GM23338 (cell line): ENCODE data around the gene CFAP251. TPM values are rescaled to one million over a fixed set of nuclear protein-coding genes. Genes with fewer than 3 reads are reported as not detected.

Source experiments
- ATAC-seq: fragments of 200-7000 bp; cut with Tn5 transposase; 3 replicates; pipeline ENCODE4 v1.9.1; 2020
- DNase-seq: peaks from one replicate; pipeline ENCODE4 v3.0.0-alpha.2; 2015; ENCODE audit warnings: low spot score
- H2AFZ ChIP-seq: fragments of 200-600 bp; sonication (generic); 2 replicates; pipeline ENCODE4 v1.8.0; 2016; ENCODE audit warnings: antibody characterized with exemption, mild to moderate bottlenecking, moderate library complexity
- H3F3A ChIP-seq: fragments of 200-600 bp; sonication (generic); replicated peaks from 2 replicates; pipeline ENCODE4 v1.8.0; 2017; ENCODE audit warnings: antibody characterized with exemption, mixed run types, low read depth
- H3K27ac ChIP-seq: fragments of 200-600 bp; sonication (generic); 2 replicates; pipeline ENCODE4 v1.6.1; 2016; ENCODE audit warnings: low read depth
- H3K27me3 ChIP-seq: fragments of 200-600 bp; sonication (generic); 2 replicates; pipeline ENCODE4 v1.8.0; 2016; ENCODE audit warnings: mild to moderate bottlenecking, mixed run types, moderate library complexity; ENCODE audit not compliant: insufficient read depth
- H3K36me3 ChIP-seq: fragments of 200-600 bp; sonication (generic); 2 replicates; pipeline ENCODE4 v1.8.0; 2016; ENCODE audit warnings: mild to moderate bottlenecking; ENCODE audit not compliant: insufficient read depth
- H3K4me1 ChIP-seq: fragments of 200-600 bp; sonication (generic); 2 replicates; pipeline ENCODE4 v1.8.0; 2016; ENCODE audit warnings: mild to moderate bottlenecking, moderate library complexity; ENCODE audit not compliant: insufficient read depth
- H3K4me2 ChIP-seq: fragments of 200-600 bp; sonication (generic); 2 replicates; pipeline ENCODE4 v1.7.1; 2017; ENCODE audit warnings: mixed run types
- H3K4me3 ChIP-seq: fragments of 200-600 bp; sonication (generic); 2 replicates; pipeline ENCODE4 v1.6.1; 2016; ENCODE audit warnings: mixed run types
- H3K79me2 ChIP-seq: fragments of 200-600 bp; sonication (generic); replicated peaks from 2 replicates; pipeline ENCODE4 v1.8.0; 2017; ENCODE audit warnings: mild to moderate bottlenecking; ENCODE audit not compliant: insufficient read depth
- H3K9me2 ChIP-seq: fragments of 200-600 bp; sonication (generic); 2 replicates; pipeline ENCODE4 v1.8.0; 2017; ENCODE audit not compliant: insufficient read depth
- H4K20me1 ChIP-seq: fragments of 200-600 bp; sonication (generic); replicated peaks from 2 replicates; pipeline ENCODE4 v1.8.0; 2017; ENCODE audit warnings: mild to moderate bottlenecking; ENCODE audit not compliant: insufficient read depth
- H3K27ac Mint-ChIP-seq: 2 replicates; pipeline ENCODE4 v1.8.0; 2020; ENCODE audit warnings: inconsistent platforms, mild to moderate bottlenecking, moderate library complexity, mixed read lengths
- H3K27me3 Mint-ChIP-seq: 3 replicates; pipeline ENCODE4 v1.8.0; 2022; ENCODE audit warnings: low read depth, mild to moderate bottlenecking, moderate library complexity, mixed read lengths, inconsistent platforms; ENCODE audit not compliant: insufficient read depth, poor library complexity
- H3K36me3 Mint-ChIP-seq: 3 replicates; pipeline ENCODE4 v1.8.0; 2021; ENCODE audit warnings: low read depth, mild to moderate bottlenecking, inconsistent platforms, moderate library complexity, mixed read lengths
- H3K4me1 Mint-ChIP-seq: 3 replicates; pipeline ENCODE4 v1.8.0; 2020; ENCODE audit warnings: mild to moderate bottlenecking, inconsistent platforms, mixed read lengths
- H3K4me3 Mint-ChIP-seq: 3 replicates; pipeline ENCODE4 v1.8.0; 2021; ENCODE audit warnings: moderate library complexity, mild to moderate bottlenecking, inconsistent platforms, mixed read lengths
- H3K9me3 Mint-ChIP-seq: 3 replicates; pipeline ENCODE4 v1.8.0; 2020; ENCODE audit warnings: moderate library complexity, mild to moderate bottlenecking, inconsistent platforms, mixed read lengths
- CTCF ChIP-seq, 2 experiments: fragments of 200-600 bp in 1 of 2; sonication (generic) in 1 of 2; conservative IDR thresholded peaks; 2 replicates each; pipeline versions ENCODE4 v1.5.1 to v1.6.1; 2016 to 2017; ENCODE audit warnings: antibody characterized with exemption in 2 of 2, low read depth in 2 of 2, mild to moderate bottlenecking in 2 of 2, moderate library complexity in 1 of 2
- ETS1 ChIP-seq: IDR thresholded peaks from 2 replicates; pipeline ENCODE4 v1.6.1; 2016; ENCODE audit warnings: antibody characterized with exemption
- EZH2phosphoT487 ChIP-seq: fragments of 200-600 bp; sonication (generic); IDR thresholded peaks from one replicate; pipeline ENCODE4 v1.8.1; 2018; ENCODE audit warnings: antibody characterized with exemption; ENCODE audit not compliant: unreplicated experiment
- JUNB ChIP-seq: IDR thresholded peaks from one replicate; pipeline ENCODE4 v1.6.1; 2016; ENCODE audit warnings: antibody characterized with exemption; ENCODE audit not compliant: unreplicated experiment
- NANOG ChIP-seq: IDR thresholded peaks from 2 replicates; pipeline ENCODE4 v1.6.1; 2016; ENCODE audit warnings: antibody characterized with exemption, borderline replicate concordance
- POLR2AphosphoS5 ChIP-seq: IDR thresholded peaks from 2 replicates; pipeline ENCODE4 v1.6.1; 2016; ENCODE audit warnings: antibody characterized with exemption, low read depth
- REST ChIP-seq: IDR thresholded peaks from one replicate; pipeline ENCODE4 v1.6.1; 2018; ENCODE audit warnings: antibody characterized with exemption; ENCODE audit not compliant: unreplicated experiment
- STAT1 ChIP-seq: IDR thresholded peaks from one replicate; pipeline ENCODE4 v1.6.1; 2016; ENCODE audit warnings: antibody characterized with exemption; ENCODE audit not compliant: unreplicated experiment
- ZNF331 ChIP-seq: fragments of 250-450 bp; sonication (Bioruptor Pico); IDR thresholded peaks from 2 replicates; pipeline ENCODE4 v1.5.0; 2020; ENCODE audit warnings: low read depth, mild to moderate bottlenecking, moderate library complexity
- polyA plus RNA-seq: library from polyadenylated mRNA; unstranded; fragments of >200 nt; fragmentation: Nextera tagmentation; extraction: Ambion mirVana; gene quantifications from 2 replicates; pipeline ENCODE4 v1.2.1, GENCODE V29; 2016
- total RNA-seq: library from RNA; depleted of rRNA; stranded (reverse); fragments of >200 nt; shearing (Covaris generic); gene quantifications from 2 replicates; pipeline ENCODE4 v1.2.3, GENCODE V29; 2014

CFAP251 gene
- total and polyA plus RNA-seq, 2 experiments from 2014 or later: 1.4 to 2.5 TPM

- no peak for TF ChIP-seq ZNF331
- no peak for TF ChIP-seq NANOG
- no peak for TF ChIP-seq CTCF (conservative IDR thresholded peaks at IDR 0.05; ENCODE audit: low read depth in 2 of 2)
- TF ChIP-seq REST: no peak
- no peak for TF ChIP-seq STAT1
- no peak for TF ChIP-seq JUNB
- TF ChIP-seq ETS1: no peak
- TF ChIP-seq POLR2AphosphoS5: no peak
- no peak for TF ChIP-seq EZH2phosphoT487
These were observed 2.5 kb upstream of the CFAP251 start (continued) for GRCh38 chr12:121915841-121916321.

GRCh38 chr12:121916719-121917118, 1.7 kb upstream of the CFAP251 start:
- H3K9me3 Mint-ChIP-seq: no peaks in the 10 kb centered on the region
- no peak overlapping the region for H3K4me2 ChIP-seq
- H3K9me2 ChIP-seq: no peaks in the 10 kb centered on the region
- H3K27me3 Mint-ChIP-seq: peaks cover 19% of the 10 kb centered on the region
- no peak overlapping the region; the same call in 1 of the 2 replicates for H3K27ac Mint-ChIP-seq
- H3F3A ChIP-seq: peaks cover 10% of the 10 kb centered on the region; the same call in 1 of the 2 replicates
- 0 out of 2 replicates have a peak, but pooled peaks cover 3% of the 10 kb centered on the region for H3K27me3 ChIP-seq
- H3K36me3 ChIP-seq: no peaks in the 10 kb centered on the region
- ATAC-seq (peak; percentile 63), DNase-seq (peak; percentile 86)
- H3K4me3 Mint-ChIP-seq: no peak overlapping the region
- TF ChIP-seq CTCF (conservative IDR thresholded peaks at IDR 0.05; ENCODE audit: low read depth in 2 of 2) (peak; percentile 62 to 84), ETS1 (no peak)
- no peaks in the 10 kb centered on the region for H3K79me2 ChIP-seq
- H2AFZ ChIP-seq: no peak overlapping the region
- no peaks in the 10 kb centered on the region for H4K20me1 ChIP-seq
- 0 out of 2 replicates have a peak overlapping the region, but pooled peaks have one; percentile 50 for H3K27ac ChIP-seq
- H3K4me3 ChIP-seq: no peak overlapping the region
- H3K36me3 Mint-ChIP-seq: peaks cover 11% of the 10 kb centered on the region; the same call in 2 of the 3 replicates
- peaks cover 13% of the 10 kb centered on the region for H3K4me1 Mint-ChIP-seq
- peaks cover 4% of the 10 kb centered on the region; the same call in 1 of the 2 replicates for H3K4me1 ChIP-seq
